ENCODE results near the gene PFKP.

GRCh38 chr10:3097160-3097559, 29.8 kb downstream of the PFKP start:
- no peak for TF ChIP-seq CTCF (IDR thresholded peaks at IDR 0.05; ENCODE audit: poor library complexity)
- no peak for TF ChIP-seq EZH2 (IDR thresholded peaks at IDR 0.05; ENCODE audit: borderline replicate concordance)
